Measurements from ENCODE around the gene ZFP42.

The ZFP42 gene

GRCh38 chr4:188032170-188032569 is 36.6 kb downstream of the ZFP42 start:
- Histone ChIP-seq H3K27me3 (ENCODE audit: insufficient read depth, poor library complexity, severe bottlenecking) (no peaks in the 10 kb centered on the region), H3K4me3 (replicated peaks; ENCODE audit: insufficient read depth, low read length) (no peak overlapping the region), H3K27ac (replicated peaks) (no peak overlapping the region)
- TF ChIP-seq GABPA (IDR thresholded peaks at IDR 0.05; ENCODE audit: low read depth) = no peak
- no peak for TF ChIP-seq REST (IDR thresholded peaks at IDR 0.05; ENCODE audit: insufficient replicate concordance, low read depth)
- TF ChIP-seq POLR2AphosphoS5 (IDR thresholded peaks at IDR 0.05; ENCODE audit: low read depth) = no peak
- no peak for TF ChIP-seq CTCF (IDR thresholded peaks at IDR 0.05; ENCODE audit: insufficient read depth, low read length)
- TF ChIP-seq SPI1 (IDR thresholded peaks at IDR 0.05; ENCODE audit: borderline replicate concordance, low read depth) = no peak
- DNase-seq (ENCODE audit: low read depth in 1 of 2, low spot score in 1 of 2) = no peak

- no peak overlapping the region for H3K27ac ChIP-seq (replicated peaks)
- no peak for DNase-seq (ENCODE audit: low read depth in 1 of 2, low spot score in 1 of 2)
- H3K27me3 ChIP-seq (ENCODE audit: insufficient read depth, poor library complexity, severe bottlenecking) = no peaks in the 10 kb centered on the region
- no peak overlapping the region for H3K4me3 ChIP-seq (replicated peaks; ENCODE audit: insufficient read depth, low read length)
- TF ChIP-seq REST (IDR thresholded peaks at IDR 0.05; ENCODE audit: insufficient replicate concordance, low read depth) (no peak), GABPA (IDR thresholded peaks at IDR 0.05; ENCODE audit: low read depth) (no peak), CTCF (IDR thresholded peaks at IDR 0.05; ENCODE audit: insufficient read depth, low read length) (no peak), POLR2AphosphoS5 (IDR thresholded peaks at IDR 0.05; ENCODE audit: low read depth) (no peak), SPI1 (IDR thresholded peaks at IDR 0.05; ENCODE audit: borderline replicate concordance, low read depth) (no peak)
Measured at GRCh38 chr4:188032583-188032982, 37.0 kb downstream of the ZFP42 start.

GRCh38 chr4:188037003-188037713 is 41.6 kb downstream of the ZFP42 start:
- Histone ChIP-seq H3K4me3 (replicated peaks; ENCODE audit: insufficient read depth, low read length) (no peak overlapping the region), H3K27me3 (ENCODE audit: insufficient read depth, poor library complexity, severe bottlenecking) (no peaks in the 10 kb centered on the region), H3K27ac (replicated peaks) (no peak overlapping the region)
- no peak for TF ChIP-seq REST (IDR thresholded peaks at IDR 0.05; ENCODE audit: insufficient replicate concordance, low read depth)
- TF ChIP-seq POLR2AphosphoS5 (IDR thresholded peaks at IDR 0.05; ENCODE audit: low read depth) = no peak
- no peak for TF ChIP-seq GABPA (IDR thresholded peaks at IDR 0.05; ENCODE audit: low read depth)
- no peak for TF ChIP-seq SPI1 (IDR thresholded peaks at IDR 0.05; ENCODE audit: borderline replicate concordance, low read depth)
- no peak for TF ChIP-seq CTCF (IDR thresholded peaks at IDR 0.05; ENCODE audit: insufficient read depth, low read length)
- DNase-seq (ENCODE audit: low read depth in 1 of 2, low spot score in 1 of 2) = no peak
